Right lobe of liver (tissue), 6 donors: ENCODE data around the gene LGALS7B. TPM values are rescaled to one million over a fixed set of nuclear protein-coding genes. Genes with fewer than 3 reads are reported as not detected.
A peak's percentile ranks its signal among the peaks of the same experiment; 100 is the strongest.
"Not testable (repeated sequence)": the region's sequence is repeated elsewhere in the genome, so short reads cannot be mapped to it uniquely, and the experiment has no call there.

Source experiments
- ATAC-seq, 4 donors: fragments of 200-7000 bp; cut with Tn5 transposase; one replicate each; pipeline ENCODE4 v1.9.1; 2020; ENCODE audit warnings: mild to moderate bottlenecking in 4 of 4, moderate library complexity in 4 of 4
- DNase-seq, 3 donors: peaks; one replicate each; pipeline ENCODE4 v3.0.0-alpha.2; 2020
- H3K27ac ChIP-seq, 3 donors: fragments of 200-600 bp; one replicate each; pipeline ENCODE4 v1.8.0; 2022
- H3K27me3 ChIP-seq, 2 donors: fragments of 200-600 bp; one replicate each; pipeline ENCODE4 v1.8.0; 2022
- H3K36me3 ChIP-seq, 4 donors: fragments of 200-600 bp; sonication (generic) in 1 of 4; one replicate each; pipeline versions ENCODE4 v1.5.1 to v1.8.0; 2017 to 2022; ENCODE audit warnings: control low read depth in 1 of 4
- H3K4me1 ChIP-seq, 4 donors: fragments of 200-600 bp; sonication (generic) in 1 of 4; one replicate each; pipeline versions ENCODE4 v1.5.1 to v1.8.0; 2017 to 2022; ENCODE audit warnings: control low read depth in 1 of 4
- H3K4me3 ChIP-seq, 3 donors: fragments of 200-600 bp; one replicate each; pipeline ENCODE4 v1.8.0; 2022
- H3K9me3 ChIP-seq, 4 donors: fragments of 200-600 bp; sonication (generic) in 1 of 4; one replicate each; pipeline versions ENCODE4 v1.5.1 to v1.8.0; 2017 to 2022; ENCODE audit warnings: control low read depth in 1 of 4
- POLR2A ChIP-seq: fragments of 450-650 bp; IDR thresholded peaks from one replicate; pipeline ENCODE4 v1.6.1; 2017; ENCODE audit warnings: antibody characterized with exemption, mild to moderate bottlenecking
- WGBS: methylation state at CpG from one replicate; pipeline ENCODE4 v1.1.6; 2018; ENCODE audit warnings: low coverage, low lambda C conversion rate; ENCODE audit not compliant: insufficient coverage; ENCODE audit errors: missing lambda C conversion rate; 5-methylcytosine and 5-hydroxymethylcytosine counted together
- intact Hi-C, 2 donors: fragments of 100-400 bp; cut with DNase I; formaldehyde crosslinking; loops; one replicate each; pipeline versions ENCODE4 v1.11.2 to v1.14.1; 2022
- total RNA-seq, 6 experiments: library from RNA; depleted of rRNA in 2 of 6; stranded (reverse); fragments of >200 nt in 2 of 6; fragmentation: NEBNext Ultra II Directional in 3 of 6; extraction: Animal tissue kit (Norgen Biotek cat#: 25700) in 3 of 6; gene quantifications; one replicate each; pipeline versions ENCODE4 v1.1.0 to v1.2.4, GENCODE V29; 2016 to 2023
- TF ChIP-seq, protein P1 (sequence below), 4 donors: fragments of 200-600 bp in 3 of 4; fragments of 450-650 bp in 1 of 4; IDR thresholded peaks; one replicate each; pipeline versions ENCODE4 v1.5.1 to v1.8.0; 2016 to 2022; ENCODE audit warnings: antibody characterized with exemption in 4 of 4, mild to moderate bottlenecking in 2 of 4
- donor health status: DM: no; HTN: yes; CAD: no.
- donor health status: DM: no; HTN: no; CAD: no.
- donor health status: DM: no; HTN: no; CAD: no.
- donor health status: DM: no; HTN: yes; CAD: no.
- donor health status: DM: no; HTN: yes; CAD: no.

LGALS7B gene
- total RNA-seq, 6 experiments from 2014 or later = not detected

DNA sequence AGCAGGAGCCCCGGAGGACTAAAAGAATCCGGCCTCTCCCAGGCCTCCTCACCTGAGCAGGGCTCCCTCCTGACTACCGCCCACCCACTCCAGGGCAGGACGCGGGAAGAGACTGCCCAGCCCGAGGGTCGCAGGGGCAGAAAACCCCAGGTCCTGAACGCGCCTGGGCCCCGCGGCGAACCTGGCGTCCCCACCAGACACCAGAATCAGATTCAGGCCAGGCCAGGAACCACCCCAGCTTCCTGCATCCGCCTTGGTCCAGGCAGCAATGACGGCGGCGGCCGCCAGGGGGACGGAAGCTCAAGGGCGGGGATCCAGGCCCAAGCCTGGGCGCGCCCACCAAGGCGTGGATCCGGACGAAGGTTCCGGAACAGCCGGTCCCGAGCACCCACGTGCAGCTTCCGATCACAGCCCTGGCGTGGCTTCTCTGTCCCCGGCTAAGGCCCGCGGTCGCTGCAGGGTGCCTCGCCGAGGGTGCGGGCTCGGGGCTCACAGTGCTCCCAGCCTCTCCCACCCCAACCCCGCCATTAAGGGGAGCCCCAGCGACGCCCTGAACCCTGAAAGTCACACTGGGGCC, 19.3 kb upstream of the LGALS7B start:
- 80% methylated on average over 1 of the region's 42 CpGs for WGBS
- TF ChIP-seq POLR2A = no peak
- TF ChIP-seq, protein P1, sequence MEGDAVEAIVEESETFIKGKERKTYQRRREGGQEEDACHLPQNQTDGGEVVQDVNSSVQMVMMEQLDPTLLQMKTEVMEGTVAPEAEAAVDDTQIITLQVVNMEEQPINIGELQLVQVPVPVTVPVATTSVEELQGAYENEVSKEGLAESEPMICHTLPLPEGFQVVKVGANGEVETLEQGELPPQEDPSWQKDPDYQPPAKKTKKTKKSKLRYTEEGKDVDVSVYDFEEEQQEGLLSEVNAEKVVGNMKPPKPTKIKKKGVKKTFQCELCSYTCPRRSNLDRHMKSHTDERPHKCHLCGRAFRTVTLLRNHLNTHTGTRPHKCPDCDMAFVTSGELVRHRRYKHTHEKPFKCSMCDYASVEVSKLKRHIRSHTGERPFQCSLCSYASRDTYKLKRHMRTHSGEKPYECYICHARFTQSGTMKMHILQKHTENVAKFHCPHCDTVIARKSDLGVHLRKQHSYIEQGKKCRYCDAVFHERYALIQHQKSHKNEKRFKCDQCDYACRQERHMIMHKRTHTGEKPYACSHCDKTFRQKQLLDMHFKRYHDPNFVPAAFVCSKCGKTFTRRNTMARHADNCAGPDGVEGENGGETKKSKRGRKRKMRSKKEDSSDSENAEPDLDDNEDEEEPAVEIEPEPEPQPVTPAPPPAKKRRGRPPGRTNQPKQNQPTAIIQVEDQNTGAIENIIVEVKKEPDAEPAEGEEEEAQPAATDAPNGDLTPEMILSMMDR (IDR thresholded peaks at IDR 0.05) = peak; percentile 39 to 67 (median 58)

DNA sequence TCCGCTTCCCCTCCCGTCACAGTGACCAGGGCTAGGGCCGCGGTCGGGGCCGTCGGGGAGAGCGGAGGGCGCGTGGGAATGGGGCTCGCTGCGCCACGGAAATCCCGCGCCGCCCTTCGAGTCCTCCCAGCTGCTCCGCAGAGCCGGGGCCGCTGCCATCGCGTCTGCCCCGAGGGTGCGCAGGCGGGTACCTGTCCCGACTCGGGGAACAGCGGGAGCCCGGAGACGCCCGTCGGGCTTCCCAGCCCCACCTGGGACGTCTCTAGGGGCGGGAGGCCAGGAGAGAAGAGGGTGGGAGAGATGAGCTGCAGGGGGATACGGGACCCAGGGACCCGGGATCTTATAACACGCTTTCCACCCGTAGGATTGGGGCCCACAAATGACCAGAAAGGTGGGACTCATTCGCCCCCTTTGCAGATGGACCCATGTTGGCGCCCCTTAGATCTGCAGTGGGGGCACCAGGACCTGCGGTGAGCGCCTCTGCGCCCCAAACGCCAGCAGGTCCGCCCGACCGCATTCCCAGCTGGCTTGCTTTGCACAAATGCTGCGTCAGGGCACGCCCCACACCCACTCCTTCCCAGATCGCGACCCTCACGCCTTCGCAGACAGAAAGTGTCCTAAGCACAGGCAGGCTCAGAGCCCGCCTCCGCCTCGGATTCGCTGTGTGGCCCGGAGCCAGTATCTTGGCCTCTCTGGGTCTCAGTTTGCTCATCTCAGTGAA, 18.6 kb upstream of the LGALS7B start:
- intact Hi-C loops, H3K36me3 ChIP-seq, DNase-seq, H3K27me3 ChIP-seq, H3K4me1 ChIP-seq, H3K9me3 ChIP-seq: not testable (repeated sequence)
- peak; percentile 3 to 25 (median 13) for ATAC-seq
- no CpG with 5 or more reads among the region's 58 CpGs for WGBS
- peak overlapping the region in 1 of 3 donors; percentile 29 for H3K4me3 ChIP-seq
- peak overlapping the region in 1 of 3 donors; percentile 39 for H3K27ac ChIP-seq

More for the DNA sequence above, 19.3 kb upstream of the LGALS7B start:
- ATAC-seq (peak; percentile 77 to 89 (median 82)), DNase-seq (peak; percentile 79 to 88 (median 85))
- intact Hi-C loops = no loop called here
- Histone ChIP-seq H3K4me1 (no peaks in the 10 kb centered on the region), H3K27me3 (no peaks in the 10 kb centered on the region), H3K9me3 (no peaks in the 10 kb centered on the region), H3K4me3 (peak overlapping the region in 1 of 3 donors; percentile 29), H3K36me3 (no peaks in the 10 kb centered on the region), H3K27ac (peak overlapping the region in 1 of 3 donors; percentile 39)

DNA sequence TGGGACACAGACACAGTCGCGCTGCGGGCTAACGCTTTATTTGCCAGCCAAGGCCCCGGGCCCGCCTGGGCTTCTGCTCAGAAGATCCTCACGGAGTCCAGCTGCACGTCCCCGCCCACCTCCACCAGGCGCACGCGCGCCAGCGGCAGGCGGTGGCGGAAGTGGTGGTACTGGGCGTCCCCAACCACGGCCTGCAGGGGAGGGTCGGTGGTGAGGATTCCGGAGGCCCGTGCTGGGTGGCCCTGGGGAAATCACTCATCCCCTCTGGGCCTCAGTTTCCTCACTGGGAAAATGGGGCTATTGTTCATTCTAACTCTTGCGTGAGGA, 18.1 kb upstream of the LGALS7B start:
- H3K27me3 ChIP-seq, H3K27ac ChIP-seq, H3K9me3 ChIP-seq, H3K36me3 ChIP-seq, H3K4me3 ChIP-seq, intact Hi-C loops, DNase-seq, H3K4me1 ChIP-seq: not testable (repeated sequence)
- peak; percentile 76 to 87 (median 84) for ATAC-seq
- no CpG with 5 or more reads among the region's 22 CpGs for WGBS

DNA sequence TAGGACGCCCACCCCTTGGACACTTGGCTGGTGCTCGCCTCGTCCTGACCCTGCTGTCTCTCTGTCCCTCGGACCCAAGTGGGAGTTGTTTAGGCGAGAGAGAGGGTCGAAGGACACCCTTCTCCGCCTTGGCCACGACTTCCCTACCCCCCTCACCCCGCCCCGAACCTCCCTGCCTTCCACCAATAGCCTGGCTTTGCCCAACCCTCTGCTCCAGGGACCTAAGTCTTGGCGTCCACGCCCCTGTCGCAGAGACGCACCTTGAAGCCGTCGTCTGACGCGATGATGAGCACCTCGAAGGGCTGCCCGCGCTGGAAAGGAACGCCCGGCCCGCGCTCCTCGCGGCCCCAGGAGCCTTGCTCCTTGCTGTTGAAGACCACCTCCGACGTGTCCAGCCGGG, 17.4 kb upstream of the LGALS7B start:
- intact Hi-C loops, ATAC-seq: not testable (repeated sequence)
- no CpG with 5 or more reads among the region's 30 CpGs for WGBS

DNA sequence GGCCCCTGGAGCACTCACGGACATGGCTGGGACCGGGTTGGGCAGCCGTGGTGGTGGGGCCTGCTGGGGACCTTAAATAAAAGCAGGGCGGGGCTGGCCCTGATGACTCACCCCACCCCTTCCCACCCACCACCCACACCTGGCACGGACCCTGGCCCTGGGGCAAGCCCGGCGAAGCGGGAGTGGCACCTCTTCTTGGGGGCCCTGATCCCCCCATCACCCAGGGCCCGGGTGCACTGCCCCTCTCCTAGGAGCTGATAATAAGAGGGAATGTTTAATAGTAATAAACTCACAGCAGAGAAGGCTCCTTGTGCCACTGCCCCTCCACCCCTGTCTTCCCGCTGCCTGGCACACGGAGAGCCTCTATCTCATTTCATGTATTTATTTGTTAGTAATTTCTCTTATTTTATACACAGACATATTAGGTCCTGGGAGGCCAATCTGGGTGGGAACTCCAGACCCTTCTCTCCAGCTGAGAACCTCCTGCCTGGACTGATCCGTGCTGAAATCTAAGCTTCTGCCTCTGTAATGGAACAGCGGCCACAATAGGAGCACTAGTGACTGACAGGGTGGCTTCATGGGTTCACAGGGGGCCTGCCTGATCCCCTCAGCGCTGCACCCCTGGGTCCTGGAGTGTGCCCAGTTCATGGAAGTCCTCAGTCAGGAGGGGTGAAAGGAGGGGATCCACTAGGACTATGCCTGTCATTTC, 15.4 kb upstream of the LGALS7B start, which contains the start of gene LGALS7:
Gene LGALS7, minus strand, starts transcription at position 49 of the 709 bp plus-strand sequence. Its CDS starts 25 bp downstream, at position 24.
- no peaks in the 10 kb centered on the region for H3K36me3 ChIP-seq
- no peak within 1 kb of the TSS for H3K27ac ChIP-seq
- ATAC-seq (no peak), DNase-seq (no peak)
- TF ChIP-seq, protein P1 (IDR thresholded peaks at IDR 0.05) = no peak
- TF ChIP-seq POLR2A = no peak
- intact Hi-C loops = no loop called here
- no peak within 1 kb of the TSS for H3K4me3 ChIP-seq
- WGBS = 88% methylated on average over 4 of the region's 14 CpGs
- H3K4me1 ChIP-seq = no peaks in the 10 kb centered on the region
- no peaks in the 10 kb centered on the region for H3K9me3 ChIP-seq
- H3K27me3 ChIP-seq = no peaks in the 10 kb centered on the region

More for the DNA sequence above, 17.4 kb upstream of the LGALS7B start:
- not testable (repeated sequence) for H3K36me3 ChIP-seq, DNase-seq, H3K27me3 ChIP-seq, H3K9me3 ChIP-seq, H3K4me1 ChIP-seq, H3K27ac ChIP-seq, H3K4me3 ChIP-seq
